ENCODE results near the gene PGLYRP4. TPM values are rescaled to one million over a fixed set of nuclear protein-coding genes. Genes with fewer than 3 reads are reported as not detected.

Gene PGLYRP4
- total and polyA plus RNA-seq, 7 experiments from 2014 or later = not detected

DNA sequence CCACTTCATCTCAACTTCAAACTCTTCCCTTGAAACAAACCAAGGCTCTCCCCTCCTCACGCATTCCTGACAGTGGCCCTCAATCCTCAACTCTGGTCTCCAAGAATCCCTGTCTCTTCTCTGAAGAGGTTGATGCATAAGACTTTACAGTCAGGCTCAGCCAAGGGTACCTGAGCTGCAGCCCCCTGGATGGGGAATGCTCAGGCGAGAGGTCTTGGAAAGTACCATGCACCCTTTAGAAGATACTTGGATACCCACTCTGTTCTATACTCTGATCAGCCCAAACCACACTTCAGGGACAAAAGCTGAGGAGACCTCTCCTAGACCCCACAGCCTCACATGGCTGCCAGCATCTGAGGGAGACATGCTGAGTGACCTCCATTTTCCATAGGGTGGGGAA, 35.4 kb downstream of the PGLYRP4 start:
- Mint-ChIP-seq H3K36me3 (no peaks in the 10 kb centered on the region), H3K27me3 (peaks cover 10 to 22% (median 18%) of the 10 kb centered on the region in 5 donors), H3K4me1 (peaks cover 0 to 2% (median 0%) of the 10 kb centered on the region in 7 donors), H3K4me3 (no peak overlapping the region), H3K9me3 (peaks cover 0 to 9% (median 2%) of the 10 kb centered on the region in 11 donors), H3K27ac (no peak overlapping the region)
- H3K27me3 ChIP-seq (ENCODE audit: control insufficient read depth in 2 of 2, insufficient read depth in 2 of 2, low read length in 2 of 2) = no peaks in the 10 kb centered on the region
- H3K4me3 ChIP-seq (ENCODE audit: low read length) = no peak overlapping the region
- POLR2A ChIA-PET = no interaction called here
- CTCF ChIA-PET = no interaction called here
- no peaks in the 10 kb centered on the region for H3K36me3 ChIP-seq (ENCODE audit: control insufficient read depth in 2 of 3, insufficient read depth in 3 of 3, low read length in 3 of 3)
- no peak overlapping the region for H3K27ac ChIP-seq (ENCODE audit: low read depth, low read length)
- ATAC-seq (no peak), DNase-seq (no peak)
- intact Hi-C loops (cut with micrococcal nuclease) = no loop called here
- H3K9me3 ChIP-seq (ENCODE audit: control insufficient read depth in 2 of 3, low read length in 3 of 3) = no peaks in the 10 kb centered on the region
- H3K4me1 ChIP-seq (ENCODE audit: control insufficient read depth in 2 of 2, insufficient read depth in 2 of 2, low read length in 2 of 2) = no peaks in the 10 kb centered on the region

DNA sequence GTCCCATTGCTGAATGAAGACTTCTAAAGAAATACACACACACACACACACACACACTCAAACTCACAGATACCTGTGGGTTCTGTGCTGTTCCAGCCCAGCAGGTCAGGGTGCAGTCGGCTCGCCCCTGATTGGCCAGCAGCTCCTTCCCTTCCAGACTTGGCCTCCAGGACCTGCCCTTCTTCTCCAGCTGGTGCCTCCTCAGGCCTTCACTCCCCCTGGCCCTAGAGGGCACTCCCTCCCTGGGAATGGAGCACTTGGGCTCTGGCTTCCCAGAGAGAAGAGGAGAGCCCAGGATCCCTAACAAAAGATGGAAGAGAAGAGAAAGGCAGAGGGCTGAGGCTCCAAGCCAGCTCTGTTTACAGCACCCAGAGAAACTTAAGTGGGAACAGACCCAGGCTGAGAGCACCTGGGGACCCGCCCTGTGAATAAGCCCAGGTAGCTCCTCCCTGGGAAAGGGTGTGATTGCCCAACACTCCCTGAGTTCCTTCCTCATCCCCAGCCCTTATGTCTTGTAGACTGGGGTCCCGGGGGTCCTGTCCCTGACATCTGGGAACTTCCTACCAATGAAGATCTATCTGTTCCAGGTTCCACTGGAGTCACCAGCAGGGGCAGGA, 36.0 kb downstream of the PGLYRP4 start, which contains the start of gene PGLYRP3:
Gene PGLYRP3 (minus strand): TSS at position 383 of the 617 bp plus-strand sequence. CDS start 2,287 bp downstream, outside the sequence.
- H3K27ac ChIP-seq (ENCODE audit: low read depth, low read length) = no peak within 1 kb of the TSS
- Mint-ChIP-seq H3K9me3 (peaks cover 0 to 9% (median 2%) of the 10 kb centered on the region in 11 donors), H3K4me1 (peaks cover 0 to 2% (median 0%) of the 10 kb centered on the region in 7 donors), H3K36me3 (no peaks in the 10 kb centered on the region), H3K27me3 (peaks cover 14 to 22% (median 17%) of the 10 kb centered on the region in 5 donors), H3K27ac (peak within 1 kb of the TSS in 1 of 9 donors; percentile 3), H3K4me3 (no peak within 1 kb of the TSS)
- no peaks in the 10 kb centered on the region for H3K9me3 ChIP-seq (ENCODE audit: control insufficient read depth in 2 of 3, low read length in 3 of 3)
- no peaks in the 10 kb centered on the region for H3K27me3 ChIP-seq (ENCODE audit: control insufficient read depth in 2 of 2, insufficient read depth in 2 of 2, low read length in 2 of 2)
- no peak for ATAC-seq
- CTCF ChIA-PET = no interaction called here
- no peaks in the 10 kb centered on the region for H3K36me3 ChIP-seq (ENCODE audit: control insufficient read depth in 2 of 3, insufficient read depth in 3 of 3, low read length in 3 of 3)
- no peak within 1 kb of the TSS for H3K4me3 ChIP-seq (ENCODE audit: low read length)
- intact Hi-C loops (cut with micrococcal nuclease) = no loop called here
- DNase-seq = no peak
- no peaks in the 10 kb centered on the region for H3K4me1 ChIP-seq (ENCODE audit: control insufficient read depth in 2 of 2, insufficient read depth in 2 of 2, low read length in 2 of 2)
- POLR2A ChIA-PET = no interaction called here

GRCh38 chr1:153310526-153310925, 38.1 kb downstream of the PGLYRP4 start:
- Histone ChIP-seq H3K36me3 (ENCODE audit: control insufficient read depth in 2 of 3, insufficient read depth in 3 of 3, low read length in 3 of 3) (no peaks in the 10 kb centered on the region), H3K4me3 (ENCODE audit: low read length) (no peak overlapping the region), H3K4me1 (ENCODE audit: control insufficient read depth in 2 of 2, insufficient read depth in 2 of 2, low read length in 2 of 2) (no peaks in the 10 kb centered on the region), H3K27me3 (ENCODE audit: control insufficient read depth in 2 of 2, insufficient read depth in 2 of 2, low read length in 2 of 2) (no peaks in the 10 kb centered on the region), H3K27ac (ENCODE audit: low read depth, low read length) (no peak overlapping the region), H3K9me3 (ENCODE audit: control insufficient read depth in 2 of 3, low read length in 3 of 3) (no peaks in the 10 kb centered on the region)
- Mint-ChIP-seq H3K27me3 (peaks cover 6 to 22% (median 19%) of the 10 kb centered on the region in 5 donors), H3K27ac (no peak overlapping the region), H3K4me3 (no peak overlapping the region), H3K36me3 (no peaks in the 10 kb centered on the region), H3K9me3 (peaks cover 0 to 6% (median 2%) of the 10 kb centered on the region in 11 donors), H3K4me1 (peaks cover 0 to 2% (median 0%) of the 10 kb centered on the region in 7 donors)
- no peak for ATAC-seq
- intact Hi-C loops (cut with micrococcal nuclease) = no loop called here
- DNase-seq = no peak
- ChIA-PET CTCF (no interaction called here), POLR2A (no interaction called here)

- POLR2A ChIA-PET = no interaction called here
- ATAC-seq = no peak
These were observed 39.2 kb downstream of the PGLYRP4 start for GRCh38 chr1:153309441-153309840.

GRCh38 chr1:153308540-153308939, 40.1 kb downstream of the PGLYRP4 start:
- H3K36me3 ChIP-seq (ENCODE audit: control insufficient read depth in 2 of 3, insufficient read depth in 3 of 3, low read length in 3 of 3) = no peaks in the 10 kb centered on the region
- Mint-ChIP-seq H3K9me3 (no peaks in the 10 kb centered on the region), H3K4me3 (no peak overlapping the region), H3K27me3 (peaks cover 9 to 22% (median 14%) of the 10 kb centered on the region in 5 donors), H3K36me3 (no peaks in the 10 kb centered on the region), H3K27ac (no peak overlapping the region), H3K4me1 (peaks cover 0 to 2% (median 0%) of the 10 kb centered on the region in 7 donors)
- no peak overlapping the region for H3K27ac ChIP-seq (ENCODE audit: low read depth, low read length)
- no peaks in the 10 kb centered on the region for H3K27me3 ChIP-seq (ENCODE audit: control insufficient read depth in 2 of 2, insufficient read depth in 2 of 2, low read length in 2 of 2)
- ATAC-seq = no peak
- POLR2A ChIA-PET = no interaction called here
- no peaks in the 10 kb centered on the region for H3K9me3 ChIP-seq (ENCODE audit: control insufficient read depth in 2 of 3, low read length in 3 of 3)
- H3K4me3 ChIP-seq (ENCODE audit: low read length) = no peak overlapping the region
- H3K4me1 ChIP-seq (ENCODE audit: control insufficient read depth in 2 of 2, insufficient read depth in 2 of 2, low read length in 2 of 2) = no peaks in the 10 kb centered on the region
- intact Hi-C loops (cut with micrococcal nuclease) = no loop called here
- no peak for DNase-seq
- CTCF ChIA-PET = no interaction called here

More at GRCh38 chr1:153309441-153309840, 39.2 kb downstream of the PGLYRP4 start:
- Histone ChIP-seq H3K9me3 (ENCODE audit: control insufficient read depth in 2 of 3, low read length in 3 of 3) (no peaks in the 10 kb centered on the region), H3K27ac (ENCODE audit: low read depth, low read length) (no peak overlapping the region), H3K36me3 (ENCODE audit: control insufficient read depth in 2 of 3, insufficient read depth in 3 of 3, low read length in 3 of 3) (no peaks in the 10 kb centered on the region), H3K4me3 (ENCODE audit: low read length) (no peak overlapping the region), H3K4me1 (ENCODE audit: control insufficient read depth in 2 of 2, insufficient read depth in 2 of 2, low read length in 2 of 2) (no peaks in the 10 kb centered on the region), H3K27me3 (ENCODE audit: control insufficient read depth in 2 of 2, insufficient read depth in 2 of 2, low read length in 2 of 2) (no peaks in the 10 kb centered on the region)
- no peak overlapping the region for H3K4me3 Mint-ChIP-seq
- H3K27ac Mint-ChIP-seq = no peak overlapping the region
- peaks cover 0 to 2% (median 0%) of the 10 kb centered on the region in 7 donors for H3K4me1 Mint-ChIP-seq
- peaks cover 0 to 1% (median 0%) of the 10 kb centered on the region in 11 donors for H3K9me3 Mint-ChIP-seq
- no peaks in the 10 kb centered on the region for H3K36me3 Mint-ChIP-seq
- no peak for DNase-seq
- intact Hi-C loops (cut with micrococcal nuclease) = no loop called here
- peaks cover 9 to 22% (median 15%) of the 10 kb centered on the region in 5 donors for H3K27me3 Mint-ChIP-seq
- CTCF ChIA-PET = no interaction called here

DNA sequence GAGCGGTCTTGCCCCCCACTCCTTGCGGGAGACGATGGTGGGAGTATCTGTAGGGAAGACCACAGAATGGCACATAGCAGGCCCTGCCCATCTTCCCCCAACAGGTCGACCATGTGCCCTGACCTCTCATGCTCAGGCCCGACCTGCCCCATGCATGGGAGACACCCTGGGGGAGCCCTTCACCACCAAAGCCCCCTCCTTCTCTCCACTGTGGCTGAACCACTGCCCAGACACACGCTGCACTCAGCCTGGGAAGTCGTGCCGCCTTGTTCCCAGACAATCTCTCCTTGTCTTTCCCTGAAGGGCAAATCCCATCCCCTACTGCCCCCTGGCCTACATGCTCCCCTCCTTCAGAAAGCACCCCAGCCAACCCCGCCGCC, 41.4 kb downstream of the PGLYRP4 start:
- POLR2A ChIA-PET = no interaction called here
- Mint-ChIP-seq H3K4me3 (no peak overlapping the region), H3K4me1 (peaks cover 0 to 2% (median 0%) of the 10 kb centered on the region in 7 donors), H3K36me3 (no peaks in the 10 kb centered on the region), H3K27ac (peak overlapping the region in 1 of 9 donors; percentile 53), H3K27me3 (peaks cover 9 to 17% (median 9%) of the 10 kb centered on the region in 5 donors), H3K9me3 (no peaks in the 10 kb centered on the region)
- Histone ChIP-seq H3K9me3 (ENCODE audit: control insufficient read depth in 2 of 3, low read length in 3 of 3) (no peaks in the 10 kb centered on the region), H3K36me3 (ENCODE audit: control insufficient read depth in 2 of 3, insufficient read depth in 3 of 3, low read length in 3 of 3) (no peaks in the 10 kb centered on the region), H3K27ac (ENCODE audit: low read depth, low read length) (no peak overlapping the region), H3K4me3 (ENCODE audit: low read length) (no peak overlapping the region), H3K27me3 (ENCODE audit: control insufficient read depth in 2 of 2, insufficient read depth in 2 of 2, low read length in 2 of 2) (no peaks in the 10 kb centered on the region), H3K4me1 (ENCODE audit: control insufficient read depth in 2 of 2, insufficient read depth in 2 of 2, low read length in 2 of 2) (no peaks in the 10 kb centered on the region)
- no peak for DNase-seq
- CTCF ChIA-PET = no interaction called here
- no peak for ATAC-seq
- intact Hi-C loops (cut with micrococcal nuclease) = no loop called here

All from naive thymus-derived CD4-positive, alpha-beta T cell (primary cell).